GM04504 (cell line): ENCODE results near the gene CREM.

ENCODE experiments used
- DNase-seq: peaks from one replicate; pipeline ENCODE4 v3.0.0-alpha.2; 2012; ENCODE audit warnings: low read depth

The CREM gene

DNA sequence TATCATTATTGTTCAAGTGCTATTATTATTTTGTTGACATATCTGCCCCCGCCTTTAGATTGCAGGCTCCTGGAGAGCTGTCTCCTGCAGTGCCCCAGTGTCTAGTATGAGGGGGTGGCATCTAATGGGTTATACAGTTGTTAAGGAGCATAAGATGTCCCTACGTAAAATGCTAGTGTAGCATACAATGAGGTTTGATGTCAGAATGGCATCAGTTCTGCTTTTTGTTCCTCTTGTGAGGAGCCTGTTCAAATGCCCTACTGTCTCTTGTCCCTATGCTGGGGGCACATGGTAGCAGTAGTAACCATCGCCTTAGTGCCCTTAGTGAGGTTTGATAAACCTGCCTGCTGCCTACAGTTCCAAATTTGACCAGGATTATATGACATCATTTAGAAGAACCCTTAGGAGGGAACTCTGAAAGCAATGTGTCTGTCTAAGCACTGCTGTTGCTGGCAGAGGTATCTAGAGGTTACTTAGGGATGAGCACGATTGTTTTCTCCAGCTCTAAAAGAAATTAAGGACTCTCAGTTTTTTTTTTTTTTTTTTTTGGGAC lies 9.7 kb downstream of the CREM start:
- DNase-seq, result no peak

DNA sequence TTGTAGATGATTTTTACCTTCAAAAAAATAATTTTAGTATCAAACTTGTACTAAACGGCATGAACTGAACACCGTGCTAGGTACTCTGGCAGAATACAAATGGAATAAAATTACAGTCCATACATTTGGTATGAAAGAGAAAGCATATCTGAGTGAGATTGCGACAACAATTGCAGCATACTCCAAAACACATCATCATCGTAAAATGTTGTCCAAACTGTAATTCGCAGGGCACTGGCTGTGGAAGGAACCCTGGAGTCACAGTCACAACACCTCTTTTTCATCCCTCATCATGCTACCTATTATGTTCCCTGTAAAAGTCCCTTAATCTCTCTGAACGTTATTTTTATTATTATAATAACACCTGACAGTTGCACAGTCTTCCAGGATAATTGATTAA lies 13.5 kb downstream of the CREM start:
- DNase-seq, result no peak

DNA sequence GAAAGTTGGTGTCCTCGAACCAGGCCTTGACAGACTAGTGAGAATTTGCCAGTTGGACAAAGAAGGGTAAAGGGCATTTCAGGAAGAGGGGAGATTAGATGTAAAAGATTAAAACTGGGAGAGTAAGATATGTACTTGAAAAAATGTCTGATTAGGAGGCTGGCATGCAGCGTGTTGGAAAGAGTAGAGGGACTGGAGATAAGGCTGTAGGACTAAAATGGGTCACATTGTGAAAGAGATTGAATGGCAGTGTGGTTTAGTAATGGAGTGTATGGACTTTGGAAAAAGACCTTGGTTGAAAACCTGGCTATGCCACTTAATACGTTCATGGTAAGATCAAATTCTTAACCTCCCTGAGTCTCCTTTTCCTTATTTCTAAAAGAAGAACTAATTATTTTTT lies 14.1 kb downstream of the CREM start:
- no peak for DNase-seq

DNA sequence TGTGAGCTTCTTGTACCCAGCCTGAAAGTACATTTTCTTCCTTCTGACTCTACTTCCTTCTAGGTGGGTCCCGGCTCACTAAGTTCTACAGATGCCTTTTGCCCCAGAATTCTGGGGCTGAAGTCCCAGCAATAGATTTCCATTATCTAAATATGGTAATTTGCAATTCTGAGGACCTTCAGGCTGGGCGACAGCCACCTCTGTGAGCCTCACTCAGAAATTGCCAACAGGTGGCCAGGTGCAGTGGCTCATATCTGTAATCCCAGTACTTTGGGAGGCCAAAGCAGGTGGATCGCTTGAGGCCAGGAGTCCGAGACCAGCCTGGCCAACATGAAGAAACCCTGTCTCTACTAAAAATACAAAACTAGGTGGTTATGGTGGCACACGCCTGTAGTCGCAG lies 23.7 kb downstream of the CREM start:
- DNase-seq, result no peak

DNA sequence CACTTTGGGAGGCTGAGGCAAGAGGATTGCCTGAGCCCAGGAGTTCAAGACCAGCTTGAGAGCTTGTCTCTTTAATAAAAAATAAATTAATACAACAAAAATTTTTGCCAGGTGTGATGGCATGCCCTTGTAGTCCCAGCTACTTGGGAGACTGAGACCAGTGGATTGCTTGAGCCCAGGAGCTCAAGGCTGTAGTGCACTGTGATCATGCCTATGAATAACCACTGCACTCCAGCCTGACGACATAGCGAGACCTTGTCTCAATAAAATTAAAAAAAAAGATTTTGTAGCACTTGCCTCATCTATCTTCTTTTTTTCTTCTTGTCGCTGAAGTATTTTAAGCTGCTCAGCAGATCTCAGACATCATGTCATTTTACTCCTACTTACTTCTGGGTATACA lies 26.3 kb downstream of the CREM start:
- no peak for DNase-seq

DNA sequence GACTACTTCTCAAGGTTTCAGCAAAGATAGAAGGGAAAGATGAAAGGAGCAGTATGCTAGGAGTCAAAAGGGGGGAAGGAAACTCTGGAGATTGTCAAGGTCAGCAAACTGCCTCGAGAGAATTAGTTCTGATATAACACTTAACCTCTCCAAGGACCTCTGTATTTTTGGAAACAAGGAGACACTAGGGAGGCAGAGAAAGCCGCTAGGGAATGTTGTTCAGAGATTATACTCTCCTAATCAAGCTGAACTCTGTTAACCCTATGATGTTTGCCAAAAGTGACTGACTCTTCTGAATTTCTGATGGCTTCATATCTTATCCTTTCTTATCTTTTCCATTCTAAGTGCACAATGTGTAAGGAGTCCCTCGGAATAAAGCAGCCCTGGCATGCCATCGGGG lies 27.1 kb downstream of the CREM start:
- DNase-seq, result no peak

DNA sequence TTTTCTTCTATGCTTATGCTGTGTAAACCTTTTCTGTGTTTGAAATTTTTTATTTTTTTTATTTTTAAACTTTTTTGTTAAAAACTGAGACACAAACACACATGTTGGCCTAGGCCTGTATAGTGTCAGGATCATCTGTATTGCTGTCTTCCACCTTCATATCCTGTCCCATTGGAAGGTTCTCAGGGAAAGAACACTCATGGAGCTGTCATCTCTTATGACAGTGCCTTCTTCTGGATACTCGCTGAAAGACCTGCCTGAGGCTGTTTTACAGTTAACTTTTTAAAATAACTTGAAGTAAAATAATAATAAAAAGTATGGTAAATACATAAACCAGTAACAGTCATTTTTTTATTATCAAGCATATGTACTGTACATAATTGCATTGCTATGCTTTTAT lies 34.1 kb downstream of the CREM start:
- no peak for DNase-seq

DNA sequence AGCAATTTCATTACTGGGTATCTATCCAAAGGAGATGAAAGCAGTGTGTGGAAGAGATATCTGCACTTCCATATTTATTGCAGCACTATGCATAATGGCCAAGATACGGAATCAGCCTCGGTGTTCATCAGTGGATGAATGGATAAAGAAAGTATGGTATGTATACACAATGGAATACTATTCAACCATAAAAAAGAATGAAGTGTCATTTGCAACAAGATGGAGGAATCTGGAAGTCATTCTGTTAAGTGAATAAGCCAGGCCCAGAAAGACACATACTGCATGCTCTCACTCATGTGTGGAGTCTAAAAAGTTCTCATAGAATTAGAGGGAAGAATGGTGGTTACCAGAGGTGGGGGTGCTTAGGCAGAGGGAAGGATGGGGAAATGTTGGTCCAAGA lies 35.3 kb downstream of the CREM start:
- DNase-seq, result no peak

DNA sequence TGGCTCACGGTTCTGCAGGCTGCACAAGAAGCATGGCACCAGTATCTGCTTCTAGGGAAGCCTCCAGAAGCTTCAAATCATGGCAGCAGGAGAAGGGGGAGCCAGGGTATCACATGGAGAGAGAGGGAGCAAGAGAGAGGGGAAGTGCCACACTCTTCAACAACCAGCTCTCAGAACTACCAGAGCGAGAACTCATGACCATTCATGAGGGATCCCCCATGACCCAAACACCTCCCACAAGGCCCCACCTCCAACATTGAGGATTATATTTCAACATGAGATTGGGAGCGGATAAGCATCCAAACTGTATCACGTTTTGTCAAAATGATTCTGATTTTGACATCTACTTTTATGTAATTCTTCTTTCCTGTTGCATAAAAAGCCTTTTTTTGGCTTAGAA lies 38.5 kb downstream of the CREM start:
- no peak for DNase-seq

DNA sequence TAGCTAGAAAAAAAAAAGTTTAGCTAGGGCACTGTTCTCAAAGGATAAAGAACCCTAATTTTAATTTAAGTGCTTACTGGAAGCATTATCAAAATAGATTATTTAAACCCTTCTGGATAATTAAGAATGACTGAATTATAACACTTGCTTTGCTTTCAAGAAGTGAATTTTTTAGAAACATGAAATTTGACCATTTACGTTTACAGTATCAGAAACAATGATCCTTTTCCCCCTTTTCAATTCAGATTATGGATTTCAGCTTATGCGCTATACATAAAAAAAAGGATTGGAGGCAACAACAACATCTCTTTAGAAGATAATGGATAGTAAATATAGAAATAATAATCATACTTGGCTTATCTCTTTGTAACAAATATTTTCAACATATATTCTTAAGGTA lies 39.2 kb downstream of the CREM start:
- DNase-seq, result no peak

DNA sequence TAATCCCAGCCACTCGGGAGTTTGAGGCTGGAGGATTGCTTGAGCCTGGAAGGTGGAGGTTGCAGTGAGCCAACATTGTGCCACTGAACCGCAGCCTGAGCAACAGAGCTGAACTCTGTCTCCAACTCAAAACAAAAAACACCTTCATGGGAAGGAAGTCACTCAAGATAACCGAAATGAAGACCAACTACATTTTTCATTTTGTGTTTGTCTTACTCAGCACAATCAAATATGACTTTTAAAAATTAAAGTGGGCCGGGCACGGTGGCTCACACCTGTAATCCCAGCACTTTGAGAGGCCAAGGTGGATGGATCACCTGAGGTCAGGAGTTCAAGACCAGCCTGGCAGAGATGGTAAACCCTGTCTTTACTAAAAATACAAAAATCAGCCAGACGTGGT lies 40.0 kb downstream of the CREM start:
- DNase-seq, result no peak

DNA sequence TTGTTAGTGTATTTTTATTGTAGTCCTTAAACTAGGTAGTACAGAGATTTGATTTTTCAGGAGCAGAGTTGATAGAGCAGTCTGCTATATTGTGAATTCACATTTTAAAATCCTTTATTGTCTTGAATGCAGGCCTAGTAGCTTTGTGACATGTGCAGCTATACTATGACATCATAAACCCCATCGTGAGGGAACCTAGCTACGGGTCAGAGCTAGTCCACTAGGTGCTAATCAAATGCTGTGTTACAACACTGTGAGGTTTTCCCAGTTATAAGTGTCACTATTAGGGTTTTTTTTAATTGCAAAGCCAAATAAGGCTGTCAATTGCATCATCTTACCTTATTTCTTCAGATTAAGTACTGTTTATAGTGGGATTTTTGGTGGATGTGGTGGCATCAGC lies 40.7 kb downstream of the CREM start:
- no peak for DNase-seq

DNA sequence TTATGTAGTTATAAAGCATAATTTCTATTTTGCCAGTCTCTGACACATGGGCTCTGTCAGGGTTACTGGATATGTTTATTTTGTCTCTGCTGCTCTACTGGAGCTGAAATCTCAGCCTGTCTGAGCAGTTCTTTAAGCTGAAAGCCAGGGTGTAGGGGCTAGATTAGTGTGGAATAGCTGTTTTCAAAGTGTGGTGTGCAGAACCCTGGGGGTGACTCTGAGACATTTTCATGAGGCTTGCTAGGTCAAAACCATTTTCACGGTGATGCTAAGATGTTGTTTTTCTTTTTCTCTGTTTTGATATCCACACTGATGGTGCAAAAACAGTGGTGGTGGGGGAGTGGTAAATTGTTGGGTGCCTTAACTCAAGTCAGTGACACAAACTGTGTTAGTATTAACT lies 45.5 kb downstream of the CREM start:
- DNase-seq, result no peak

DNA sequence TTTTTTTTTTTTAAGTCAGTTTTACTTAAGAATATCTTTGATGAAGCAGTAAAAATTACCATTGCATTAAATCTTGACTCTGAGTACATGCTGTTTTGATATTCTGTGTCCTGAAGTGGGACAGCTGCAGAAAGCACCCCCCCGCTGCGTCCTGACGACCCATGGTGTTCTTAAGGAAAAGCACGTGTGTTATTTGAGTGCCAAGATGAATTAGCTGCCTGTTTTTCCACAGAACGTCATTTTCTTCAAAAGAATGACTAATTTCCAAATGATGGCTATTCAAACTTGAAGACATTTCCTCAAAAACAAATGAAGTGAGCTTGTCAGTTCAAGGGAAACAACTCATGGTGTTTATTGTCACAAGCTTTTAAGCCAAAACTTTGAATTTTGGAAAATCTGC lies 45.9 kb downstream of the CREM start:
- DNase-seq, result no peak

DNA sequence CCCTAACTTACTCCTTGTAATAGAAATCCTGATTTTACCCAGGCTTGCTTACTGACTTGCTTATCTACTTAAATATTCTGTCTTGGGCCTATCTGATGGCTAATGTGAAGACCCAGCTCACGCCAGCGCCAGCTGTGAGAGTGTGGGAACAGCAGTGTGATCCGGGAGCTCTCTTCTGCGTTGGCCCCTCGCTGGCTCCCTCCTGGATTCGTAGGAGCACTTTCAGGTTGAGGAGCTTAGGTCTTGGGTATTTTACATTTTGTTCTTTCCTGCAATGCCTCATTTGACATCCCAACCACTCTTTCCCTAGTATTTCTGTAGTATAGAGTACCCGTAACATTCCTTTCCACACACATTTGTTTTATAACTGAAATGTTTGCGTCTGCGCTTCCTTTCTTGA lies 51.7 kb downstream of the CREM start:
- DNase-seq, result no peak

DNA sequence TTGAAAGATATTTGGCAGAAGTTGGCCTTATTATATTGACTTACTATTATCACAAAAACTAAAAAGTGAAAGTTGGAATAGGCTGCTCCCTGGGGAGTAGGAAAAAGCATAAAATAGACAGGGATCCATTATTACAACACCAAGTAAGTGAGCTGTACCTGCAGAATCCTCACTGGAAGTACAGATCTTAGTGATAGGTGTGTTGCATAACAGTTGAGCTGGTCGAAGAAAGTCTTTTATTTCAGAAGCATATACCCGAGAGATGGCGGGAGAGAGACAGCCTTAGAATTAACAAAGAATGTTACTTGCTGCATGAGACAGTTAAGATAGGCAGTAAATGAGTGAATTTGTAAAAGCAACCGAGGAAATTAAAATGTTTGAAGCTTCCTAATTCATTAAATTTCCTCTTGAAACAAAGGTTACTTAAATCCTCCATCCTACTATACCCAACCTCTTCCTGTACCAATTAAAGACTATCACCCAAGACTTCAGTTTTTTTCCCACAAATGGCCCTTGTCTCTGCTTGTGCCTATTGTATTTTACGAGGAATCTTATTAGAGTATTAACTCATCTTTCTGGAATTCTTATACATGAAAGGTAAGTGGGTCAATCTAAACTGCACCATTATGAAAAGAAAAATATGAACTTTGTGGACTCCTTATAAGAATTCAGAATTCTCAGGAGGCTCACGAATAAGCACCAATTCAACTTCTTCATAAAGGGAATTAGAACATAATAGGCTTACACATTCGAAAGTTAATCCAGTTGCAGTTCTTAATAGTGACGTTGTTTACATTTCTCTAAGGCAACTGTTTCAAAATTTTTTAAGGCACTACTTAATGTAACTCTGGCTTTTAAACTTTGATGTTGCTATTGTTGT lies 56.2 kb downstream of the CREM start:
- no peak for DNase-seq

DNA sequence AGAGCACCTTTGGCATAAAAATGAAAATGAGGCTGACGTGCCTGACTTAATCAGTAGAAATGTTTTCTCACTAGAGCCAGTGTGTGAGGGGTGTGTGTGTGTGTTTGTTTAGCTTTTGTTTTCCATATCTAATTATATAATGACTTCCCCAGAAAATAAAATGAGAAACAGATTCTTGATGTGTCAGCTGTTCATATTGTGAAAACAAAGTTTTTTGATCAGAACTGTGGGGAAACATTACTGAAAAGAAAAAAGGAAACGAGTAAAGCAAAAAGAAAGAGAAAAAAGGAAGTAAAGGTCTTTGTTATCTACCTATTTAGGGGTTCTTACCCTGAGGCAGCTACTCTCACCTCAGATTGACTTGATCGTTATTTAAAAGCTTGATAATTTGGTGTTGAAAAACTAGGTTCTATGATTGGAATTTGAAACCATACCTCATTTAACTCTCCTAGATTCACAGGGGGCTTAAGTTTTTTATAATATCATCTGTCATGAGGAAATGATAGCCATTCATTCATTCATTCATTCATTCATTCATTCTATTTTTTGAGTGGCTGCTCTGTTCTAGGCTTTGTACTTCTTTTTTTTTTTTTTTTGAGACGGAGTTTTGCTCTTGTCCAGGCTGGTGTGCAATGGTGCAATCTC lies 58.0 kb downstream of the CREM start:
- DNase-seq, result no peak

DNA sequence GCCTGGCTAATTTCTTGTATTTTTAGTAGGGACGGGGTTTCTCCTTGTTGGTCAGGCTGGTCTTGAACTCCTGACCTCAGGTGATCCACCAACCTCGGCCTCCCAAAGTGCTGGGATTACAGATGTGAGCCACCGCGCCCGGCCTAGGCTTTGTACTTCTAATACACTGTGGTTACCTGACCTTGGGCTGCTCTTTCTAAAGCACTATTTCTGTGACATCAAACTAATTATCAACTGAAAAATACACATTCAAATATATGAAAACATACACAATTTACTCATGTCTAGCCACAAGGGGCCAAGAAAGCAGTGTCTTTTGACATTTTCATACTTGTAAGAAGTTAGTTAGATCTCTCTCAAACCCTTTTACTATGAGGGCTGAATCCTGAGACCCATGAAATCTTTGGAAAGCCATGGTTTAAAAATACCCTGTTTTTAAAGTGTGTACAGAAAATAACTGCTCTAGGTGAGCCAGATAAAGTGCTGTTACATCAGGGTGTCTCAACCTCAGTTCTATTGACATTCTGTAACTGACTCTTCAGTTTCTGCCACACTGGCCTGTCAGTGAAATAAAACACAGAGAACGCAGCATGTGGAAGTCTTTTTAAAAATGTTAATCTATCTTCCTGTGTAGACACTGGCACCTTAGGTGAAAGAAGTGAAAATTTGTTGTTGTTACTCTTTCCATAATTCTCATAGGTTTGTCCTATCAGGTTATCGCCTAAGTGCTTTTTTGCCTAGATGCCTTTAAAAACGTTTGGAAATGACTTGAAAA lies 58.8 kb downstream of the CREM start:
- DNase-seq, result no peak

DNA sequence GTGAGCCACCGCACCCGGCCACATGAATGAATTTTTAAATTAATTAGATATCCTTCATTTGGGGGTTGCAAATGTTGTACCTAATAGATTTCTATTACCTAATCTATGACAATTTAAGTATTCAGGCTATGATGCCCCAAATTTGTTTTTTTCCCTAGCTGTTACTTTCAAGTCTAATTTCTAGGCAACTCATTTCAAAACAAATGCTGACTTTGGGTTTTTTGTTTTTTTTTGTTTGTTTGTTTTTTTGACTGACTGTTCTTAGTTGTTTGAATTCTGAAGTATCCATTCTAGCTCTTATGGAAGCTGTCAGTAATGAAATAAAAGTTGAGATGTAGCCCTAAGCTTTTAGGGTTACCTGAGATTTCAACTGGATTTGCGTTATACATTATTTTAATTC lies 62.3 kb downstream of the CREM start:
- DNase-seq, result no peak

DNA sequence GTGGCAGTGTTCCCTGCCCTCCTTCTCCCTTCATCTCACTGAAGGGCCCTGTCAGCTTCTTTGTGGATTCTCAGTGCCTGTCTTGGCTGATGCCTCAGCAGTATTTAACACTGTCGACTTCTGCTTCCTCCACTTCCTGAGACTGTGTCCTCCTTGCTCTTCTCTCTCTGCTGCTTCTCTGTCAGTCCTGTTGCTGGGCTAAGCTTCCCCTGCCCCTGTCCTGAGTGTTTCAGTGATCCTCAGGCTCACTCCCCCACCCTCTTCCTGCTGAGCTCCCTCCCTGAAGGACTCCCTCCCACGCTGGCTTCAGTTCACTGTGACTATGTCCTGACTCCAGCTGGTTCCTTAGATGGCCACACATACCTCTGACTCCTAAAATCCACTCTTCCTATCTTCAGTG lies 64.9 kb downstream of the CREM start:
- no peak for DNase-seq

DNA sequence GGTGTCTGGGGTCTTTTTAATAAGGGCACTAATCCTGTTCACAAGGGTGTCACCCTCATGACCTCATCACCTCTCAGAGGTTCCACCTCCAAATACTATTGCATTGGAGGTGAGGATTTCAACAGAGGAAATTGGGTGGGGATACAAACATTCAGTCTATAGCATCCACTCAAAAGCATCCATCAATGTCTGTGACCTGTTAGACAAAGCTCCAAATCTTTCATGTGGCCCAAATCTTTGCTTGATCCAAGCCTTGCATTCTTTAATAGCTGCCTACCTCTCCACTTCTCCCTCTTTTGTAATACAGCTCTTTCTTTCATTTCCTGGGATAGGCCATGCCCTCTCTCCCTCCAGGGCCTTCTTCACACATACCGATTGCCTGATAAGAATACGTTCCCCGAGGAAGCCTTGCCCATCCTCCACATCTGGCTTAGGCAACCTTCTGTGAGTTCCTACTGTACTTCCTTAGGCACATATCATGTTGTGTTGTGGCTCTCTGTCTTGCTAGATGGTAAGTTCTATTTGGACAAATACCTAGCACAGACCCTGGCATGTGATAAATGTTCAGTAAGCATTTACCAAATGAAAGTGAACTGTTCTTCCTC lies 66.1 kb downstream of the CREM start:
- DNase-seq, result no peak

DNA sequence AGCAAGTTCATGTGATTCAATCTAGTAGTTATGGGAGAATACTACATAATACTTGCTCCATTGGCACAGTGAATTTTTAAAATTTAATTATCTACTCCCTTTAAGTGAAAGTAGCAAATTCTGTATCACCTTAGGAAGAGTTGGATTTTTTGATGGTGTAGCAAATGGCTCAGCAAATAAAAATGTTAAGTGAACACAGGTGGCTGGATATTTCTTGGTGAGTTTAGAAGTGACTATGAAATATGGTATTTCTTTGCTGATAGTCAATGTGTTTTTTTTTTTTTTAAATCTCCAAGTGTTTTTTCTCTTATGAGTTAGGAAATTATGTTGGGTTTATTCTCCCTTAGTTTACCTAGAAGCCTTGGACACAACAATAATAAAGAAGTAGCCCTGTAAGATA lies 67.8 kb downstream of the CREM start:
- no peak for DNase-seq
